Gastrocnemius medialis (tissue), 4 donors: ENCODE data around the gene NUSAP1. TPM values are rescaled to one million over a fixed set of nuclear protein-coding genes. Genes with fewer than 3 reads are reported as not detected.
"Not testable (repeated sequence)": the region's sequence is repeated elsewhere in the genome, so short reads cannot be mapped to it uniquely, and the experiment has no call there.

Experiments used
- ATAC-seq, 2 donors: fragments of 150-250 bp; one replicate each; pipeline ENCODE4 v1.9.1; 2016
- DNase-seq, 2 donors: peaks; one replicate each; pipeline ENCODE4 v3.0.0-alpha.2; 2019
- H3K27ac ChIP-seq, 4 donors: fragments of 200-600 bp; sonication (generic); 1 replicate in 1 of 4; 2 replicates in 3 of 4; pipeline ENCODE4 v1.5.1; 2016 to 2018; ENCODE audit warnings: mild to moderate bottlenecking in 2 of 4, moderate library complexity in 1 of 4
- H3K27me3 ChIP-seq, 3 donors: fragments of 200-600 bp; sonication (generic) in 2 of 3; 1 replicate in 1 of 3; 2 replicates in 2 of 3; pipeline versions ENCODE4 v1.5.1 to v1.6.0; 2016 to 2019; ENCODE audit warnings: mild to moderate bottlenecking in 1 of 3, moderate library complexity in 1 of 3
- H3K36me3 ChIP-seq, 2 donors: fragments of 200-600 bp; sonication (generic) in 1 of 2; one replicate each; pipeline ENCODE4 v1.5.1; 2017 to 2018
- H3K4me1 ChIP-seq, 2 donors: fragments of 200-600 bp; sonication (generic) in 1 of 2; one replicate each; pipeline ENCODE4 v1.5.1; 2016 to 2017; ENCODE audit warnings: mild to moderate bottlenecking in 2 of 2
- H3K4me3 ChIP-seq, 4 donors: fragments of 200-600 bp; sonication (generic) in 3 of 4; 1 replicate in 1 of 4; 2 replicates in 3 of 4; pipeline ENCODE4 v1.5.1; 2016 to 2019; ENCODE audit warnings: mild to moderate bottlenecking in 2 of 4
- H3K9me3 ChIP-seq, 3 donors: fragments of 200-600 bp; sonication (generic) in 2 of 3; 1 replicate in 1 of 3; 2 replicates in 2 of 3; pipeline ENCODE4 v1.5.1; 2016 to 2019
- CTCF ChIP-seq, 5 experiments: fragments of 450-650 bp in 3 of 5; fragments of 200-600 bp in 2 of 5; sonication (generic) in 2 of 5; IDR thresholded peaks in 4 of 5; conservative IDR thresholded peaks in 1 of 5; 1 replicate in 4 of 5; 2 replicates in 1 of 5; pipeline ENCODE4 v1.5.1; 2016 to 2019; ENCODE audit warnings: antibody characterized with exemption in 5 of 5, mild to moderate bottlenecking in 3 of 5, moderate library complexity in 3 of 5
- POLR2A ChIP-seq, 2 donors: fragments of 450-650 bp; IDR thresholded peaks; one replicate each; pipeline ENCODE4 v1.6.1; 2017; ENCODE audit warnings: antibody characterized with exemption in 2 of 2, mild to moderate bottlenecking in 2 of 2, moderate library complexity in 2 of 2
- in situ Hi-C, 4 donors: fragments of 200-750 bp; cut with MboI; loops; one replicate each; pipeline versions ENCODE4 v1.15.0 to v1.8.0; 2017; ENCODE audit warnings: low sequenced_read_pairs in 4 of 4
- intact Hi-C: fragments of 100-400 bp; cut with DNase I; formaldehyde crosslinking; loops from one replicate; pipeline ENCODE4 v1.15.1; 2023; ENCODE audit warnings: low total_unique reads
- total RNA-seq, 4 donors: library from RNA; depleted of rRNA; stranded (reverse); fragments of >200 nt; gene quantifications; one replicate each; pipeline versions ENCODE4 v1.1.0 to v1.2.3, GENCODE V29; 2016

The NUSAP1 gene
- total RNA-seq, 4 donors from 2014 or later = 1.8 to 4.1 (median 2.5) TPM

- Histone ChIP-seq H3K36me3 (no peaks in the 10 kb centered on the region), H3K27me3 (no peaks in the 10 kb centered on the region), H3K4me3 (no peak overlapping the region), H3K27ac (no peak overlapping the region), H3K4me1 (peaks cover 0 to 2% of the 10 kb centered on the region in 2 donors), H3K9me3 (no peaks in the 10 kb centered on the region)
- intact Hi-C loops (no loop called here), in situ Hi-C loops (no loop called here)
- TF ChIP-seq POLR2A (IDR thresholded peaks at IDR 0.05) (no peak), CTCF (IDR thresholded peaks at IDR 0.05 in 4 of 5, conservative IDR thresholded peaks at IDR 0.05 in 1 of 5) (no peak)
- DNase-seq = no peak
- ATAC-seq = no peak
Observed at GRCh38 chr15:41423979-41424659, 91.4 kb downstream of the NUSAP1 start.

GRCh38 chr15:41424809-41425208 lies 92.1 kb downstream of the NUSAP1 start:
- H3K4me3 ChIP-seq = no peak overlapping the region
- no peaks in the 10 kb centered on the region for H3K36me3 ChIP-seq
- no peaks in the 10 kb centered on the region for H3K27me3 ChIP-seq
- in situ Hi-C loops = no loop called here
- no peak for DNase-seq
- intact Hi-C loops = no loop called here
- ATAC-seq = no peak
- H3K9me3 ChIP-seq = no peaks in the 10 kb centered on the region
- no peak overlapping the region for H3K27ac ChIP-seq
- TF ChIP-seq POLR2A (IDR thresholded peaks at IDR 0.05) (no peak), CTCF (IDR thresholded peaks at IDR 0.05 in 4 of 5, conservative IDR thresholded peaks at IDR 0.05 in 1 of 5) (no peak)
- no peaks in the 10 kb centered on the region for H3K4me1 ChIP-seq

GRCh38 chr15:41425907-41426306 lies 93.2 kb downstream of the NUSAP1 start:
- H3K27me3 ChIP-seq, H3K9me3 ChIP-seq, intact Hi-C loops, in situ Hi-C loops, H3K4me1 ChIP-seq, H3K36me3 ChIP-seq, ATAC-seq, H3K27ac ChIP-seq, DNase-seq, H3K4me3 ChIP-seq: not testable (repeated sequence)

- DNase-seq = no peak
- no peak for ATAC-seq
- TF ChIP-seq CTCF (IDR thresholded peaks at IDR 0.05 in 4 of 5, conservative IDR thresholded peaks at IDR 0.05 in 1 of 5) (no peak), POLR2A (IDR thresholded peaks at IDR 0.05) (no peak)
- H3K27ac ChIP-seq = no peak overlapping the region
- no peaks in the 10 kb centered on the region for H3K9me3 ChIP-seq
- no peaks in the 10 kb centered on the region for H3K4me1 ChIP-seq
- no peak overlapping the region for H3K4me3 ChIP-seq
- H3K36me3 ChIP-seq = no peaks in the 10 kb centered on the region
- H3K27me3 ChIP-seq = no peaks in the 10 kb centered on the region
- intact Hi-C loops = no loop called here
- in situ Hi-C loops = no loop called here
Observed at GRCh38 chr15:41429003-41429890, 96.6 kb downstream of the NUSAP1 start.

Other genes with a start within 250 kb of the NUSAP1 start
- gene INO80, start 216.6 kb upstream of the NUSAP1 start, total RNA-seq = 10 to 100 TPM; 25.5 to 33.0 (median 27.8) TPM
- not detected for gene EXD1, start 102.1 kb upstream of the NUSAP1 start, total RNA-seq
- gene CHP1, start 101.6 kb upstream of the NUSAP1 start, total RNA-seq = 100 to 1,000 TPM; 208 to 293 (median 266) TPM
- 1 to 10 TPM; 1.9 to 7.8 (median 4.0) TPM for gene OIP5, start 290 bp upstream of the NUSAP1 start, total RNA-seq
- 10 to 100 TPM; 48.1 to 61.4 (median 51.9) TPM for gene NDUFAF1, start 69.6 kb downstream of the NUSAP1 start, total RNA-seq
- 10 to 100 TPM; 22.7 to 46.8 (median 24.3) TPM for gene RTF1, start 84.2 kb downstream of the NUSAP1 start, total RNA-seq
- gene ITPKA, start 161.0 kb downstream of the NUSAP1 start, total RNA-seq = 10 to 100 TPM in 1 of 4 donors, 1 to 10 TPM in 2, under 1 TPM in 1; 0.75 to 12.4 (median 7.0) TPM
- under 1 TPM in 2 of 4 donors, not detected in 2; 0.34 to 0.68 TPM for gene LTK, start 180.9 kb downstream of the NUSAP1 start, total RNA-seq
- gene RPAP1, start 211.4 kb downstream of the NUSAP1 start, total RNA-seq = 10 to 100 TPM; 17.8 to 73.2 (median 34.8) TPM
- gene TYRO3, start 226.3 kb downstream of the NUSAP1 start, total RNA-seq = 1 to 10 TPM; 1.6 to 4.4 (median 2.4) TPM